Activated CD4-positive, alpha-beta T cell treated with anti-CD3 and anti-CD28 coated beads, Interleukin-2, amount 10 ng/mL, durations not matched to agents 24 days and 14 days (primary cell): ENCODE measurements around the gene ASCC3. TPM values are rescaled to one million over a fixed set of nuclear protein-coding genes. Genes with fewer than 3 reads are reported as not detected.
A peak's percentile ranks its signal among the peaks of the same experiment; 100 is the strongest.

Experiments used
- DNase-seq: peaks from one replicate; pipeline ENCODE4 v3.0.0; 2022
- H3K27ac Mint-ChIP-seq: one replicate; pipeline ENCODE4 v1.8.0; 2022; ENCODE audit warnings: mild to moderate bottlenecking, mixed read lengths
- H3K27me3 Mint-ChIP-seq: one replicate; pipeline ENCODE4 v1.8.0; 2022; ENCODE audit warnings: mixed read lengths
- H3K36me3 Mint-ChIP-seq: one replicate; pipeline ENCODE4 v1.8.0; 2022; ENCODE audit warnings: low read depth, mild to moderate bottlenecking, mixed read lengths
- H3K4me1 Mint-ChIP-seq: one replicate; pipeline ENCODE4 v1.8.0; 2021; ENCODE audit warnings: mixed read lengths
- H3K4me3 Mint-ChIP-seq: one replicate; pipeline ENCODE4 v1.8.0; 2022; ENCODE audit warnings: mild to moderate bottlenecking, moderate library complexity, mixed read lengths
- H3K9me3 Mint-ChIP-seq: one replicate; pipeline ENCODE4 v1.8.0; 2021; ENCODE audit warnings: mixed read lengths
- intact Hi-C: fragments of 100-400 bp; cut with micrococcal nuclease; formaldehyde crosslinking; loops from one replicate; pipeline ENCODE4 v1.15.1; 2023
- total RNA-seq: library from RNA; stranded (reverse); gene quantifications from 2 replicates; pipeline ENCODE4 v1.2.3, GENCODE V29; 2022

ASCC3 gene
- total RNA-seq, 1 donor from 2014 or later: 68.9 TPM

- Mint-ChIP-seq H3K27me3 (peaks cover 85% of the 10 kb centered on the region), H3K9me3 (peaks cover 22% of the 10 kb centered on the region), H3K4me3 (no peak overlapping the region), H3K4me1 (peaks cover 19% of the 10 kb centered on the region), H3K27ac (peak overlapping the region; percentile 20), H3K36me3 (peaks cover 14% of the 10 kb centered on the region)
- intact Hi-C loops: loop anchor here (5.0 kb wide), 1 partner anchor 1632 kb away; the partner anchor contains the start of gene POU3F2
- DNase-seq: no peak
Observed at GRCh38 chr6:100464162-100464851, 416.8 kb downstream of the ASCC3 start.

- no peak for DNase-seq
- intact Hi-C loops: loop anchor here (2.0 to 5.0 kb wide), 2 partner anchors 853 to 1631 kb away; partner anchors contain the start of gene POU3F2
- Mint-ChIP-seq H3K27ac (peak overlapping the region; percentile 46), H3K9me3 (peaks cover 25% of the 10 kb centered on the region), H3K27me3 (peaks cover 86% of the 10 kb centered on the region), H3K4me3 (no peak overlapping the region), H3K4me1 (peaks cover 19% of the 10 kb centered on the region), H3K36me3 (peaks cover 16% of the 10 kb centered on the region)
Observed at GRCh38 chr6:100463630-100464161, 417.4 kb downstream of the ASCC3 start.

GRCh38 chr6:100462706-100463629, 418.2 kb downstream of the ASCC3 start:
- no peak for DNase-seq
- Mint-ChIP-seq H3K27me3 (peaks cover 87% of the 10 kb centered on the region), H3K4me1 (peaks cover 19% of the 10 kb centered on the region), H3K9me3 (peaks cover 24% of the 10 kb centered on the region), H3K4me3 (no peak overlapping the region), H3K27ac (peak overlapping the region; percentile 46), H3K36me3 (peaks cover 14% of the 10 kb centered on the region)
- intact Hi-C loops: loop anchor here (2.0 to 5.0 kb wide), 2 partner anchors 852 to 1631 kb away; partner anchors contain the start of gene POU3F2

GRCh38 chr6:100461917-100462705, 419.0 kb downstream of the ASCC3 start:
- Mint-ChIP-seq H3K27ac (no peak overlapping the region), H3K9me3 (peaks cover 24% of the 10 kb centered on the region), H3K4me3 (no peak overlapping the region), H3K27me3 (peaks cover 87% of the 10 kb centered on the region), H3K4me1 (peaks cover 17% of the 10 kb centered on the region), H3K36me3 (peaks cover 14% of the 10 kb centered on the region)
- intact Hi-C loops: loop anchor here (2.0 to 5.0 kb wide), 2 partner anchors 851 to 1630 kb away; partner anchors contain the start of gene POU3F2
- no peak for DNase-seq

GRCh38 chr6:100461278-100461916, 419.7 kb downstream of the ASCC3 start:
- H3K9me3 Mint-ChIP-seq: peaks cover 19% of the 10 kb centered on the region
- peaks cover 14% of the 10 kb centered on the region for H3K4me1 Mint-ChIP-seq
- peaks cover 87% of the 10 kb centered on the region for H3K27me3 Mint-ChIP-seq
- DNase-seq: no peak
- no peak overlapping the region for H3K27ac Mint-ChIP-seq
- intact Hi-C loops: loop anchor here (5.0 kb wide), 1 partner anchor 1629 kb away; the partner anchor contains the start of gene POU3F2
- H3K36me3 Mint-ChIP-seq: peaks cover 13% of the 10 kb centered on the region
- no peak overlapping the region for H3K4me3 Mint-ChIP-seq

GRCh38 chr6:100460650-100461204, 420.4 kb downstream of the ASCC3 start:
- Mint-ChIP-seq H3K4me3 (no peak overlapping the region), H3K27ac (no peak overlapping the region), H3K27me3 (peaks cover 86% of the 10 kb centered on the region), H3K9me3 (peaks cover 16% of the 10 kb centered on the region), H3K4me1 (peaks cover 12% of the 10 kb centered on the region), H3K36me3 (peaks cover 12% of the 10 kb centered on the region)
- intact Hi-C loops: loop anchor here (5.0 kb wide), 1 partner anchor 1628 kb away; the partner anchor contains the start of gene POU3F2
- DNase-seq: no peak

GRCh38 chr6:100459592-100460184, 421.4 kb downstream of the ASCC3 start:
- peaks cover 88% of the 10 kb centered on the region for H3K27me3 Mint-ChIP-seq
- H3K4me3 Mint-ChIP-seq: no peak overlapping the region
- peaks cover 21% of the 10 kb centered on the region for H3K9me3 Mint-ChIP-seq
- H3K36me3 Mint-ChIP-seq: peaks cover 14% of the 10 kb centered on the region
- H3K27ac Mint-ChIP-seq: no peak overlapping the region
- intact Hi-C loops: loop anchor here (5.0 kb wide), 1 partner anchor 1627 kb away; the partner anchor contains the start of gene POU3F2
- DNase-seq: no peak
- H3K4me1 Mint-ChIP-seq: peaks cover 12% of the 10 kb centered on the region

GRCh38 chr6:100458841-100459591, 422.1 kb downstream of the ASCC3 start:
- no peak for DNase-seq
- Mint-ChIP-seq H3K4me1 (peaks cover 14% of the 10 kb centered on the region), H3K36me3 (peaks cover 14% of the 10 kb centered on the region), H3K27me3 (peaks cover 85% of the 10 kb centered on the region), H3K27ac (no peak overlapping the region), H3K9me3 (peaks cover 21% of the 10 kb centered on the region), H3K4me3 (no peak overlapping the region)
- intact Hi-C loops: no loop called here
